Measurements from ENCODE around the gene IL17D. TPM values are rescaled to one million over a fixed set of nuclear protein-coding genes. Genes with fewer than 3 reads are reported as not detected.
"Not testable (repeated sequence)": the region's sequence is repeated elsewhere in the genome, so short reads cannot be mapped to it uniquely, and the experiment has no call there.

Gene IL17D
- total and polyA plus RNA-seq, 2 donors (not counting 1 experiment from before 2014, with no cell fraction given): 0.09 TPM; not detected in 1

DNA sequence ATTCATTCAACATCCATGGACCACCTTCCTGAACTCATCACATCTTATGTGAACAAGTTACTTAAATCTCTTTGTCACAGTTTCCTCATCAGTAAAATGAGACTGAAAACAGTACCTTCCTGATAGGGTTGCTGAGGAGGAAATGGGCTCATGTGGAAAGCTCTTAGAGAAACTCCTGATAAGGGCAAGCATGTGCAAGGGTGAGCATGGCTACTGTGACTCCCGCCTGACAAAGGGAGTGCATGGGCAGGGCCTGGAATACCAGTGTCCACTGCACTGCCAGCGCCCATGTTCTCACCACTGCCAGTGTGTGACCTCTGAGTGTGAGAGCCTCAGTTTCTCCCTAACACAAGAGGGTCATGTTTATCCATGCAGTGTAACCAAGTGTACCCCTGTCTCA lies 27.3 kb upstream of the IL17D start:
- H3K4me3 Mint-ChIP-seq: no peak overlapping the region
- no peak for TF ChIP-seq EZH2 (IDR thresholded peaks at IDR 0.05; ENCODE audit: borderline replicate concordance, insufficient read depth, low read depth, low read length, poor library complexity, severe bottlenecking)
- TF ChIP-seq, protein P1, sequence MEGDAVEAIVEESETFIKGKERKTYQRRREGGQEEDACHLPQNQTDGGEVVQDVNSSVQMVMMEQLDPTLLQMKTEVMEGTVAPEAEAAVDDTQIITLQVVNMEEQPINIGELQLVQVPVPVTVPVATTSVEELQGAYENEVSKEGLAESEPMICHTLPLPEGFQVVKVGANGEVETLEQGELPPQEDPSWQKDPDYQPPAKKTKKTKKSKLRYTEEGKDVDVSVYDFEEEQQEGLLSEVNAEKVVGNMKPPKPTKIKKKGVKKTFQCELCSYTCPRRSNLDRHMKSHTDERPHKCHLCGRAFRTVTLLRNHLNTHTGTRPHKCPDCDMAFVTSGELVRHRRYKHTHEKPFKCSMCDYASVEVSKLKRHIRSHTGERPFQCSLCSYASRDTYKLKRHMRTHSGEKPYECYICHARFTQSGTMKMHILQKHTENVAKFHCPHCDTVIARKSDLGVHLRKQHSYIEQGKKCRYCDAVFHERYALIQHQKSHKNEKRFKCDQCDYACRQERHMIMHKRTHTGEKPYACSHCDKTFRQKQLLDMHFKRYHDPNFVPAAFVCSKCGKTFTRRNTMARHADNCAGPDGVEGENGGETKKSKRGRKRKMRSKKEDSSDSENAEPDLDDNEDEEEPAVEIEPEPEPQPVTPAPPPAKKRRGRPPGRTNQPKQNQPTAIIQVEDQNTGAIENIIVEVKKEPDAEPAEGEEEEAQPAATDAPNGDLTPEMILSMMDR (IDR thresholded peaks at IDR 0.05): no peak
- no peak overlapping the region for H3K4me2 ChIP-seq (replicated peaks; ENCODE audit: low read depth, low read length, poor library complexity, severe bottlenecking)
- no peak overlapping the region for H3K9ac ChIP-seq (ENCODE audit: low read length)
- ATAC-seq (ENCODE audit: low read depth) (no peak), DNase-seq (no peak)
- H3K9me3 ChIP-seq (ENCODE audit: control extremely low read depth in 1 of 3, control insufficient read depth in 2 of 3, insufficient read depth in 1 of 3, low read length in 2 of 3): no peaks in the 10 kb centered on the region
- H3K9me3 Mint-ChIP-seq (ENCODE audit: insufficient read depth): no peaks in the 10 kb centered on the region
- H3K4me1 Mint-ChIP-seq: no peaks in the 10 kb centered on the region
- 80% methylated on average over 1 of the region's 2 CpGs for WGBS (ENCODE audit: insufficient coverage)
- no peaks in the 10 kb centered on the region for H3K79me2 ChIP-seq (ENCODE audit: control insufficient read depth, insufficient read depth, low read length)
- no peaks in the 10 kb centered on the region for H3K27me3 ChIP-seq (replicated peaks in 1 of 4; ENCODE audit: control extremely low read depth in 1 of 4, control insufficient read depth in 3 of 4, insufficient read depth in 4 of 4, low read length in 3 of 4)
- ChIA-PET POLR2A (no interaction called here), CTCF (no interaction called here)
- no peak overlapping the region for H3K27ac Mint-ChIP-seq
- no peak overlapping the region for H2AFZ ChIP-seq (ENCODE audit: insufficient read depth, low read depth, low read length, poor library complexity, severe bottlenecking)
- no peaks in the 10 kb centered on the region for H4K20me1 ChIP-seq (ENCODE audit: control insufficient read depth, insufficient read depth, low read length, poor library complexity, severe bottlenecking)
- no peak overlapping the region for H3K27ac ChIP-seq (ENCODE audit: low read length in 2 of 2)
- no peaks in the 10 kb centered on the region for H3K27me3 Mint-ChIP-seq
- H3K36me3 ChIP-seq (replicated peaks in 1 of 2; ENCODE audit: control extremely low read depth in 1 of 2, control insufficient read depth in 1 of 2, extremely low read depth in 1 of 2, insufficient read depth in 2 of 2, low read length in 1 of 2): peaks cover 4 to 5% of the 10 kb centered on the region in 2 experiments
- H3K4me3 ChIP-seq (ENCODE audit: control extremely low read depth in 1 of 5, extremely low read depth in 1 of 5, insufficient read depth in 1 of 5, low read depth in 2 of 5, low read length in 4 of 5): no peak overlapping the region
- intact Hi-C loops (cut with micrococcal nuclease): no loop called here
- H3K4me1 ChIP-seq (ENCODE audit: control insufficient read depth in 2 of 2, insufficient read depth in 2 of 2, low read length in 2 of 2): no peaks in the 10 kb centered on the region

GRCh38 chr13:20678606-20679005 lies 24.9 kb upstream of the IL17D start:
- H2AFZ ChIP-seq (ENCODE audit: insufficient read depth, low read depth, low read length, poor library complexity, severe bottlenecking); H3K4me1 ChIP-seq (ENCODE audit: control insufficient read depth in 2 of 2, insufficient read depth in 2 of 2, low read length in 2 of 2); ATAC-seq (ENCODE audit: low read depth); H3K9me3 Mint-ChIP-seq (ENCODE audit: insufficient read depth); H3K4me2 ChIP-seq (replicated peaks; ENCODE audit: low read depth, low read length, poor library complexity, severe bottlenecking); H3K36me3 ChIP-seq (replicated peaks in 1 of 2; ENCODE audit: control extremely low read depth in 1 of 2, control insufficient read depth in 1 of 2, extremely low read depth in 1 of 2, insufficient read depth in 2 of 2, low read length in 1 of 2); H3K4me3 ChIP-seq (ENCODE audit: control extremely low read depth in 1 of 5, extremely low read depth in 1 of 5, insufficient read depth in 1 of 5, low read depth in 2 of 5, low read length in 4 of 5); H3K9ac ChIP-seq (ENCODE audit: low read length); H4K20me1 ChIP-seq (ENCODE audit: control insufficient read depth, insufficient read depth, low read length, poor library complexity, severe bottlenecking); POLR2A ChIA-PET; H3K27ac Mint-ChIP-seq; H3K27me3 ChIP-seq (replicated peaks in 1 of 4; ENCODE audit: control extremely low read depth in 1 of 4, control insufficient read depth in 3 of 4, insufficient read depth in 4 of 4, low read length in 3 of 4); H3K79me2 ChIP-seq (ENCODE audit: control insufficient read depth, insufficient read depth, low read length); H3K4me3 Mint-ChIP-seq; H3K4me1 Mint-ChIP-seq; CTCF ChIA-PET; DNase-seq; intact Hi-C loops (cut with micrococcal nuclease); H3K27ac ChIP-seq (ENCODE audit: low read length in 2 of 2); H3K9me3 ChIP-seq (ENCODE audit: control extremely low read depth in 1 of 3, control insufficient read depth in 2 of 3, insufficient read depth in 1 of 3, low read length in 2 of 3); H3K27me3 Mint-ChIP-seq: not testable (repeated sequence)
- 92% methylated on average over 6 of the region's 7 CpGs for WGBS (ENCODE audit: insufficient coverage)
